ENCODE measurements around the gene OGDHL.
"Not testable (repeated sequence)": the region's sequence is repeated elsewhere in the genome, so short reads cannot be mapped to it uniquely, and the experiment has no call there.

OGDHL gene

GRCh38 chr10:49738616-49739360, 23.3 kb downstream of the OGDHL start:
- no peaks in the 10 kb centered on the region for H3K4me1 ChIP-seq (ENCODE audit: control insufficient read depth, insufficient read depth, low read length)
- no peaks in the 10 kb centered on the region for H3K27me3 ChIP-seq (ENCODE audit: control insufficient read depth, insufficient read depth, low read length)
- no peak overlapping the region for H3K4me3 ChIP-seq (ENCODE audit: low read depth, low read length)
- peaks cover 21% of the 10 kb centered on the region for H3K36me3 ChIP-seq (ENCODE audit: control insufficient read depth, insufficient read depth, low read length)
- H3K9me3 ChIP-seq (ENCODE audit: control insufficient read depth, insufficient read depth, low read length), result no peaks in the 10 kb centered on the region
- no peak overlapping the region for H3K27ac ChIP-seq (ENCODE audit: low read depth, low read length)
- no peak overlapping the region for H3K9ac ChIP-seq (ENCODE audit: low read depth, low read length)

DNA sequence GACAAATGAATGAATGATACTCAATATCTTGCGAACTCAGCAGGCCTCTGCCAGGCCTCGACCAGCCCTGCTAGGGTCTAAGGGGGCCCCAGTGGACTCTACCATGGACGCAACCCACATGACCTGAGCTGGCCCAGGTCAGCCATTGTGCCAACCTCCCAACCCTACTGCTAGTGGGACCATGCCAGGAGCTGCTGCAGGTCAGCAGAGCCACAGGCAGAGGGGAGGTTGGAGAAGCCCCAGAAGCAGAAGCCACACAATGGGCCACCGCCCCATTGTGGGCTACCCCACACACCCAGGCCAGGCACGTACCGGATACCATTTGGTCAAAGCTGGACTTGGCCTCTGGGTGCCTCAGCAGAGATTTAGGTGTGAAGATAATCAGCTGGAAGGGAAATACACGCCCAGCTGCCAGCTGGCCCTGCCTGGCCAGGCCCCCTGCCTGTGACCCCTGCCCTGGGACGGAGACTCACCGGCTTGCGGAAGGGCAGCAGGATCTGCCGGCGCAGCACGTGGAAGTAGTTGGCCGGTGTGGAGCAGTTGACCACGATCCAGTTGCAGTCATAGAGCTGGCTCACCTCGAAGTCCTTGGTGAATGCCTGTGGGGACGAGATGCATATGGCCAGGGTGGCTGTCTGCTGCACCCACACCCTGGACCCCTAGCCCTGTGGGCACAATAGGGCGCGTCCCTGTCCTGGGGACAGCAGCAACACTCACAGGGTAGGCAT, 24.5 kb downstream of the OGDHL start:
- no peaks in the 10 kb centered on the region for H3K27me3 ChIP-seq (ENCODE audit: control insufficient read depth, insufficient read depth, low read length)
- H3K4me3 ChIP-seq (ENCODE audit: low read depth, low read length), result no peak overlapping the region
- H3K4me1 ChIP-seq (ENCODE audit: control insufficient read depth, insufficient read depth, low read length), result no peaks in the 10 kb centered on the region
- no peak overlapping the region for H3K27ac ChIP-seq (ENCODE audit: low read depth, low read length)
- H3K36me3 ChIP-seq (ENCODE audit: control insufficient read depth, insufficient read depth, low read length), result peaks cover 16% of the 10 kb centered on the region
- no peaks in the 10 kb centered on the region for H3K9me3 ChIP-seq (ENCODE audit: control insufficient read depth, insufficient read depth, low read length)
- H3K9ac ChIP-seq (ENCODE audit: low read depth, low read length), result no peak overlapping the region

GRCh38 chr10:49736564-49737113, 25.5 kb downstream of the OGDHL start:
- no peak overlapping the region for H3K27ac ChIP-seq (ENCODE audit: low read depth, low read length)
- peaks cover 16% of the 10 kb centered on the region for H3K36me3 ChIP-seq (ENCODE audit: control insufficient read depth, insufficient read depth, low read length)
- H3K9ac ChIP-seq (ENCODE audit: low read depth, low read length), result no peak overlapping the region
- no peaks in the 10 kb centered on the region for H3K4me1 ChIP-seq (ENCODE audit: control insufficient read depth, insufficient read depth, low read length)
- no peaks in the 10 kb centered on the region for H3K27me3 ChIP-seq (ENCODE audit: control insufficient read depth, insufficient read depth, low read length)
- H3K9me3 ChIP-seq (ENCODE audit: control insufficient read depth, insufficient read depth, low read length), result no peaks in the 10 kb centered on the region
- no peak overlapping the region for H3K4me3 ChIP-seq (ENCODE audit: low read depth, low read length)

DNA sequence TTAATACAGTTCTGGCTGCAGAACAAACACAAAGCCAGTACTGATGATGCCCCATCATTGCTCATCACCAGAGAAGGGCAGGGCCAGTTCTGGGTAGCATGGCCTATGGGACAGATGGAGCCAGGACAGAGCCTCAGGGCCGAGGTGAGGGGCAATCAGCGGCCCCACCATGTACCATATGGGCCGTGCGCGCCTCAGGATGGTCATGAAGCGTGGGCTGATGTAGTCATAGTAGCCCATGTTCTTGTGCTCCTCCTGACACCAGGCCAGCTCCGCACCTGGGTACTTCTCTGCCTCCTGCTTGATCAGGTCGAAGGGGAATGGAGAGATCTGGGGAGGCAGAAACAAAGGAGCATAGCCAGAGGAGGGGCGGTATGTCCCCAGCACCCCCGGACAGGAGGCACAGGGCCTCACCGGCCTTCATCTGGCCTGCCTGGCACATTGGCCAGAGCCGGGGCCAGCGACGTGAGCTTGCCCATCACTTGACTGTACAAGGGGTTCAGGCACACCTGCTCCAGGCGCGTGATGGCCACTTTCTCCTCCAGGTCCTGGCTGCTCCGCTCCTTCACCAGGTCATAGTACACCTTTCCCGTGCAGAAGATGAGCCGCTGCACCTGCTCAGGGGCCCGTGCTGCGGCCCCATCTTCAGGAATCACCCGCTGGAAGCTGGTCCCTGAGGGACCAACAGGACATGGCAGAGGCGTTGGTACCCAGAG, 26.1 kb downstream of the OGDHL start:
- Histone ChIP-seq H3K4me3 (ENCODE audit: low read depth, low read length) (no peak overlapping the region), H3K27ac (ENCODE audit: low read depth, low read length) (no peak overlapping the region), H3K4me1 (ENCODE audit: control insufficient read depth, insufficient read depth, low read length) (no peaks in the 10 kb centered on the region), H3K36me3 (ENCODE audit: control insufficient read depth, insufficient read depth, low read length) (peaks cover 16% of the 10 kb centered on the region), H3K9me3 (ENCODE audit: control insufficient read depth, insufficient read depth, low read length) (no peaks in the 10 kb centered on the region), H3K27me3 (ENCODE audit: control insufficient read depth, insufficient read depth, low read length) (no peaks in the 10 kb centered on the region), H3K9ac (ENCODE audit: low read depth, low read length) (no peak overlapping the region)

DNA sequence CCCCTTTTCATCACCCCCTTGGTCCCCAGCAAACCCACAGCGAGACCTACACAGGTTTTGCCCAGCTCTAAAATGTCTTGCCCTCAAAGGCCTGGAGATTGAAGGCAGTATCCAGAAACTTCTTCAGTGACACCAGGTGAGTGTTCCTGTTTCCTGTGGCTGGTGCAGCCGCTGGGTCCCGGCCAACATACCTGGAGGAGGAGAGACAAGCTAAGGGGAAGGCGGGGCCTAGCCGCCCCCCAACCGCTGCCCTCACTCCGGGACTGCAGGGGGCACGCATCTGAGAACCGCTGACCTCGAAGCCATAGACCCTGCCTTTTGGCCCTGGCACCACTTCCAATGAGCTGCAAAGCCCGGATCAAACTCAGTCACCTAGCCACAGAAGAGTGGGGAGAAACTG, 27.0 kb downstream of the OGDHL start:
- Histone ChIP-seq H3K27ac (ENCODE audit: low read depth, low read length) (no peak overlapping the region), H3K36me3 (ENCODE audit: control insufficient read depth, insufficient read depth, low read length) (peaks cover 16% of the 10 kb centered on the region), H3K9ac (ENCODE audit: low read depth, low read length) (no peak overlapping the region), H3K4me1 (ENCODE audit: control insufficient read depth, insufficient read depth, low read length) (no peaks in the 10 kb centered on the region), H3K27me3 (ENCODE audit: control insufficient read depth, insufficient read depth, low read length) (no peaks in the 10 kb centered on the region), H3K4me3 (ENCODE audit: low read depth, low read length) (no peak overlapping the region), H3K9me3 (ENCODE audit: control insufficient read depth, insufficient read depth, low read length) (no peaks in the 10 kb centered on the region)

GRCh38 chr10:49734676-49735075, 27.4 kb downstream of the OGDHL start:
- Histone ChIP-seq H3K36me3 (ENCODE audit: control insufficient read depth, insufficient read depth, low read length) (peaks cover 16% of the 10 kb centered on the region), H3K27ac (ENCODE audit: low read depth, low read length) (no peak overlapping the region), H3K4me1 (ENCODE audit: control insufficient read depth, insufficient read depth, low read length) (no peaks in the 10 kb centered on the region), H3K4me3 (ENCODE audit: low read depth, low read length) (no peak overlapping the region), H3K9me3 (ENCODE audit: control insufficient read depth, insufficient read depth, low read length) (no peaks in the 10 kb centered on the region), H3K27me3 (ENCODE audit: control insufficient read depth, insufficient read depth, low read length) (no peaks in the 10 kb centered on the region), H3K9ac (ENCODE audit: low read depth, low read length) (no peak overlapping the region)

GRCh38 chr10:49733866-49734265, 28.3 kb downstream of the OGDHL start:
- H3K4me3 ChIP-seq (ENCODE audit: low read depth, low read length), result no peak overlapping the region
- no peaks in the 10 kb centered on the region for H3K9me3 ChIP-seq (ENCODE audit: control insufficient read depth, insufficient read depth, low read length)
- peaks cover 13% of the 10 kb centered on the region for H3K36me3 ChIP-seq (ENCODE audit: control insufficient read depth, insufficient read depth, low read length)
- H3K27ac ChIP-seq (ENCODE audit: low read depth, low read length), result no peak overlapping the region
- H3K27me3 ChIP-seq (ENCODE audit: control insufficient read depth, insufficient read depth, low read length), result no peaks in the 10 kb centered on the region
- no peaks in the 10 kb centered on the region for H3K4me1 ChIP-seq (ENCODE audit: control insufficient read depth, insufficient read depth, low read length)
- H3K9ac ChIP-seq (ENCODE audit: low read depth, low read length), result no peak overlapping the region

DNA sequence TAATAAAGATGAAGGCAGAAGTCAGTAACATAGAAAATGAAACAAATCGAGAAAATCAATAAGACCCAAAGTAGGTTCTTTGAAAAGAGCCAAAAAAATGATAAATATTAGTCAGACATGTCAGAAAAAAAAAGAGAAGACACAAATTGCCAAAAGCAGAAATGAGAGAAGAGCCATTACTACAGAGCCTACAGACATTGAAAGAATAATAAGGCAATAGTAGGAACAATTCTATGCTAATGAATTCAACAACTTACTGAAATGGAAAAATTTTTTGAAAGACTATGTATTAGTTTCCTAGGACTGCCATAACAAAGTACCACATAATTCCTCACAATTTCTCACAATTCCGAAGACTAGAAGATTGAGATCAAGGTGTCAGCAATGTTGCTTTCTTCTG, 35.5 kb downstream of the OGDHL start:
- no peaks in the 10 kb centered on the region for H3K36me3 ChIP-seq (ENCODE audit: control insufficient read depth, insufficient read depth, low read length)
- no peaks in the 10 kb centered on the region; the same call in none of the 2 replicates for H3K9me3 ChIP-seq (ENCODE audit: control insufficient read depth, insufficient read depth, low read length)

GRCh38 chr10:49715157-49715556, 47.0 kb downstream of the OGDHL start:
- H3K36me3 ChIP-seq (ENCODE audit: control insufficient read depth, insufficient read depth, low read length); H3K27ac ChIP-seq (ENCODE audit: low read depth, low read length); H3K4me1 ChIP-seq (ENCODE audit: control insufficient read depth, insufficient read depth, low read length); H3K27me3 ChIP-seq (ENCODE audit: control insufficient read depth, insufficient read depth, low read length); H3K9ac ChIP-seq (ENCODE audit: low read depth, low read length); H3K4me3 ChIP-seq (ENCODE audit: low read depth, low read length): not testable (repeated sequence)
- peaks cover 12% of the 10 kb centered on the region for H3K9me3 ChIP-seq (ENCODE audit: control insufficient read depth, insufficient read depth, low read length)

More for the DNA sequence above, 35.5 kb downstream of the OGDHL start:
- Histone ChIP-seq H3K27ac (ENCODE audit: low read depth, low read length) (no peak overlapping the region), H3K4me1 (ENCODE audit: control insufficient read depth, insufficient read depth, low read length) (no peaks in the 10 kb centered on the region), H3K27me3 (ENCODE audit: control insufficient read depth, insufficient read depth, low read length) (no peaks in the 10 kb centered on the region), H3K9ac (ENCODE audit: low read depth, low read length) (no peak overlapping the region), H3K4me3 (ENCODE audit: low read depth, low read length) (no peak overlapping the region)

DNA sequence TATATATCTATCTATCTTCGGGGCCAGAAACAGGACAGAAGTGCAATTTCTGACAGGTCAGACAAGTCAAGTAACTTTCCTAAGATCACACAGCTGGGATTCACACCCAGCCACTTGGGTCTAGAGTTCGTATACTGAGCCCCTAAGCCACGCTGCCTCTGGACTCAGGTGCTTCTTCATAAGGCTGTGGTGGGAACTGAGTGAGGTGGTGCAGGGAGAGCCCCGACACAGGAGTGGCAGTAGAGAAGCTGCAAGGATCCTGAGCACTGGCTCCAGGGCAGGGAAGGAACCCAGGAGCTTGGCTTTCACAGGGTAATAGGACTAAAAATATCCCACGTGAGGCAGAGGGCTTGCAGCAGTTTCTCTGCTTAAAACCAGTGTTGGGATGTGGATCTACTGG, 48.9 kb downstream of the OGDHL start:
- Histone ChIP-seq H3K4me3 (ENCODE audit: low read depth, low read length) (no peak overlapping the region), H3K27ac (ENCODE audit: low read depth, low read length) (no peak overlapping the region), H3K36me3 (ENCODE audit: control insufficient read depth, insufficient read depth, low read length) (no peaks in the 10 kb centered on the region), H3K9ac (ENCODE audit: low read depth, low read length) (no peak overlapping the region), H3K27me3 (ENCODE audit: control insufficient read depth, insufficient read depth, low read length) (no peaks in the 10 kb centered on the region), H3K4me1 (ENCODE audit: control insufficient read depth, insufficient read depth, low read length) (no peaks in the 10 kb centered on the region), H3K9me3 (ENCODE audit: control insufficient read depth, insufficient read depth, low read length) (peaks cover 12% of the 10 kb centered on the region)

GRCh38 chr10:49711481-49711880, 50.6 kb downstream of the OGDHL start:
- Histone ChIP-seq H3K36me3 (ENCODE audit: control insufficient read depth, insufficient read depth, low read length) (no peaks in the 10 kb centered on the region), H3K27ac (ENCODE audit: low read depth, low read length) (no peak overlapping the region), H3K4me1 (ENCODE audit: control insufficient read depth, insufficient read depth, low read length) (no peaks in the 10 kb centered on the region), H3K27me3 (ENCODE audit: control insufficient read depth, insufficient read depth, low read length) (no peaks in the 10 kb centered on the region), H3K9me3 (ENCODE audit: control insufficient read depth, insufficient read depth, low read length) (peaks cover 12% of the 10 kb centered on the region), H3K9ac (ENCODE audit: low read depth, low read length) (no peak overlapping the region), H3K4me3 (ENCODE audit: low read depth, low read length) (no peak overlapping the region)
